ENCODE results near the gene FAM9C. TPM values are rescaled to one million over a fixed set of nuclear protein-coding genes. Genes with fewer than 3 reads are reported as not detected.

FAM9C gene
- total RNA-seq, 1 experiment from 2014 or later: not detected

- Histone ChIP-seq H3K4me3 (ENCODE audit: low read depth in 2 of 2, low read length in 2 of 2) (no peak overlapping the region), H3K9me3 (ENCODE audit: control insufficient read depth, insufficient read depth, low read depth, low read length) (no peaks in the 10 kb centered on the region), H3K27ac (ENCODE audit: low read length) (peak overlapping the region; percentile 69; the same call in 1 of the 2 replicates), H3K36me3 (ENCODE audit: control insufficient read depth, insufficient read depth, low read length) (no peaks in the 10 kb centered on the region), H3K4me1 (ENCODE audit: control insufficient read depth, insufficient read depth, low read length) (peaks cover 10% of the 10 kb centered on the region), H3K27me3 (ENCODE audit: control insufficient read depth, insufficient read depth, low read length) (no peaks in the 10 kb centered on the region)
- ChIA-PET CTCF (no interaction called here), POLR2A (no interaction called here)
- DNase-seq (ENCODE audit: low read depth, low spot score): no peak
- ATAC-seq: no peak
- BruUV-seq (replicated peaks): no TSS peak
- intact Hi-C loops (cut with micrococcal nuclease; ENCODE audit: unreplicated experiment) (no loop called here), in situ Hi-C loops (cut with HindIII; ENCODE audit: low pct_unique_long_range_greater_than_20kb, low sequenced_read_pairs) (no loop called here)
- no peak for TF ChIP-seq POLR2AphosphoS5 (IDR thresholded peaks at IDR 0.05; ENCODE audit: low read depth, low read length)
- TF ChIP-seq TCF7L2 (IDR thresholded peaks at IDR 0.05; ENCODE audit: low read depth, low read length): no peak
- TF ChIP-seq CTCF (IDR thresholded peaks at IDR 0.05): no peak
- TF ChIP-seq, protein P1, sequence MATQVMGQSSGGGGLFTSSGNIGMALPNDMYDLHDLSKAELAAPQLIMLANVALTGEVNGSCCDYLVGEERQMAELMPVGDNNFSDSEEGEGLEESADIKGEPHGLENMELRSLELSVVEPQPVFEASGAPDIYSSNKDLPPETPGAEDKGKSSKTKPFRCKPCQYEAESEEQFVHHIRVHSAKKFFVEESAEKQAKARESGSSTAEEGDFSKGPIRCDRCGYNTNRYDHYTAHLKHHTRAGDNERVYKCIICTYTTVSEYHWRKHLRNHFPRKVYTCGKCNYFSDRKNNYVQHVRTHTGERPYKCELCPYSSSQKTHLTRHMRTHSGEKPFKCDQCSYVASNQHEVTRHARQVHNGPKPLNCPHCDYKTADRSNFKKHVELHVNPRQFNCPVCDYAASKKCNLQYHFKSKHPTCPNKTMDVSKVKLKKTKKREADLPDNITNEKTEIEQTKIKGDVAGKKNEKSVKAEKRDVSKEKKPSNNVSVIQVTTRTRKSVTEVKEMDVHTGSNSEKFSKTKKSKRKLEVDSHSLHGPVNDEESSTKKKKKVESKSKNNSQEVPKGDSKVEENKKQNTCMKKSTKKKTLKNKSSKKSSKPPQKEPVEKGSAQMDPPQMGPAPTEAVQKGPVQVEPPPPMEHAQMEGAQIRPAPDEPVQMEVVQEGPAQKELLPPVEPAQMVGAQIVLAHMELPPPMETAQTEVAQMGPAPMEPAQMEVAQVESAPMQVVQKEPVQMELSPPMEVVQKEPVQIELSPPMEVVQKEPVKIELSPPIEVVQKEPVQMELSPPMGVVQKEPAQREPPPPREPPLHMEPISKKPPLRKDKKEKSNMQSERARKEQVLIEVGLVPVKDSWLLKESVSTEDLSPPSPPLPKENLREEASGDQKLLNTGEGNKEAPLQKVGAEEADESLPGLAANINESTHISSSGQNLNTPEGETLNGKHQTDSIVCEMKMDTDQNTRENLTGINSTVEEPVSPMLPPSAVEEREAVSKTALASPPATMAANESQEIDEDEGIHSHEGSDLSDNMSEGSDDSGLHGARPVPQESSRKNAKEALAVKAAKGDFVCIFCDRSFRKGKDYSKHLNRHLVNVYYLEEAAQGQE (IDR thresholded peaks at IDR 0.05; ENCODE audit: insufficient read depth in 1 of 2, low read depth in 2 of 2, low read length in 1 of 2): no peak
- no peak for TF ChIP-seq SIN3A (IDR thresholded peaks at IDR 0.05; ENCODE audit: borderline replicate concordance, insufficient read depth, low read depth, low read length)
Observed at GRCh38 chrX:13008189-13008533, 36.3 kb downstream of the FAM9C start.

DNA sequence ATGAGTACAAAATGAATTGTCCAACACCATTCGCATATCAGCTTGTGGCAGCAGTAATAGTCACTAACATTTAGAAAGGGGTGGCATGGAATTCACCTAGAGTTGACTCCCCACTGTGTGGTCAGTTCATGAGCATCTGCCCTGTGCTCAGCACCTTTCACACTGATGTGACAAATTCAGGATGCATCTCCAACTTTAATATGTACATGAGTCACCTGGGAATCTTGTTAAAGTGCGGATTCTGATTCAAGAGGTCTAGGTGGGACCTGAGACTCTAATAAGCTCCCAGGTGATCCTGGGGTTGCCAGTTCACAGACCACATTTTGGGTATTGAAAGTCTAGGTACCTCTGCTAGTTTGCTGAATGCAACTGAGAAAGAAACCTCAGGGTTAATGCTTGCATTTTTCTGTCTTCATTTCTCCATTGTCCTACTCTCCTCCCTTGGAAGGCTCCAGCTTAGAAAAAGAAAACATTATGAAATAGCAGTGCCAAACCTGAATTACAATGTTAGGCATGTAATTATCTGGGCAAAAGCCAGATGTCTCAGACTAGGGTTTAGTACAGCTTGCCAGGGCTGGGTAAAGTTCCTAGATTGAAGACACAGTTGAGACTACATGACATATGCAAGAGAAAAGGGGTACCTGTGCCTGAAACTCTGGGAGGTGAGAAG, 36.8 kb downstream of the FAM9C start:
- Histone ChIP-seq H3K4me1 (ENCODE audit: control insufficient read depth, insufficient read depth, low read length) (peaks cover 10% of the 10 kb centered on the region), H3K36me3 (ENCODE audit: control insufficient read depth, insufficient read depth, low read length) (no peaks in the 10 kb centered on the region), H3K9me3 (ENCODE audit: control insufficient read depth, insufficient read depth, low read depth, low read length) (no peaks in the 10 kb centered on the region), H3K4me3 (ENCODE audit: low read depth in 2 of 2, low read length in 2 of 2) (no peak overlapping the region), H3K27me3 (ENCODE audit: control insufficient read depth, insufficient read depth, low read length) (no peaks in the 10 kb centered on the region), H3K27ac (ENCODE audit: low read length) (peak overlapping the region; percentile 69; the same call in 1 of the 2 replicates)
- in situ Hi-C loops (cut with HindIII; ENCODE audit: low pct_unique_long_range_greater_than_20kb, low sequenced_read_pairs): no loop called here
- peak; percentile 45; the same call in 1 of the 2 replicates for ATAC-seq
- TF ChIP-seq, protein P1 (IDR thresholded peaks at IDR 0.05; ENCODE audit: insufficient read depth in 1 of 2, low read depth in 2 of 2, low read length in 1 of 2): no peak
- TF ChIP-seq SIN3A (IDR thresholded peaks at IDR 0.05; ENCODE audit: borderline replicate concordance, insufficient read depth, low read depth, low read length): no peak
- TF ChIP-seq POLR2AphosphoS5 (IDR thresholded peaks at IDR 0.05; ENCODE audit: low read depth, low read length): no peak
- no peak for TF ChIP-seq CTCF (IDR thresholded peaks at IDR 0.05)
- TF ChIP-seq TCF7L2 (IDR thresholded peaks at IDR 0.05; ENCODE audit: low read depth, low read length): no peak
- BruUV-seq (replicated peaks): no TSS peak
- DNase-seq (ENCODE audit: low read depth, low spot score): no peak
- intact Hi-C loops (cut with micrococcal nuclease; ENCODE audit: unreplicated experiment): no loop called here
- POLR2A ChIA-PET: no interaction called here
- CTCF ChIA-PET: no interaction called here
